ENCODE measurements around the gene SEM1. TPM values are rescaled to one million over a fixed set of nuclear protein-coding genes. Genes with fewer than 3 reads are reported as not detected.

SEM1 gene
- total and polyA plus RNA-seq, 2 donors (not counting 3 experiments of a cell fraction or from before 2014, with no cell fraction given): 16.7 to 81.6 TPM

- Histone ChIP-seq H3K27me3 (ENCODE audit: control insufficient read depth in 2 of 2, insufficient read depth in 2 of 2, low read length in 2 of 2) (peaks cover 0 to 3% of the 10 kb centered on the region in 2 experiments), H4K20me1 (replicated peaks; ENCODE audit: control insufficient read depth, extremely low read depth, insufficient read depth, low read length) (no peaks in the 10 kb centered on the region), H3K36me3 (ENCODE audit: control insufficient read depth in 2 of 2, extremely low read depth in 1 of 2, insufficient read depth in 2 of 2, low read length in 2 of 2) (peaks cover 2 to 3% of the 10 kb centered on the region in 2 experiments), H3K9me1 (replicated peaks; ENCODE audit: control insufficient read depth, extremely low read depth, insufficient read depth, low read length) (no peaks in the 10 kb centered on the region), H2AFZ (ENCODE audit: low read depth, low read length) (peak overlapping the region; percentile 100), H3K4me2 (ENCODE audit: insufficient read depth, low read length) (peak overlapping the region; percentile 95), H3K79me2 (ENCODE audit: control insufficient read depth, insufficient read depth, low read length) (peaks cover 51% of the 10 kb centered on the region), H3K4me3 (replicated peaks in 1 of 3; ENCODE audit: insufficient read depth in 1 of 3, low read depth in 1 of 3, low read length in 3 of 3) (peak overlapping the region; percentile 70 to 98 (median 73)), H3K27ac (ENCODE audit: insufficient read depth, low read depth, low read length) (peak overlapping the region; percentile 96), H3K4me1 (ENCODE audit: control insufficient read depth, extremely low read depth, insufficient read depth, low read length) (peaks cover 15% of the 10 kb centered on the region), H3K9me3 (replicated peaks; ENCODE audit: control insufficient read depth, insufficient read depth, low read length) (peaks cover 2% of the 10 kb centered on the region), H3K9ac (replicated peaks; ENCODE audit: extremely low read depth, insufficient read depth, low read length) (peak overlapping the region; percentile 97)
- intact Hi-C loops (cut with micrococcal nuclease) (loop anchor here (1.0 to 10.0 kb wide), 7 partner anchors 11 to 794 kb away; partner anchors contain the start of gene SLC25A13), dilution Hi-C loops (cut with MboI; ENCODE audit: extremely low pct_ligation_motif_present, low sequenced_read_pairs) (no loop called here)
- no peak for FAIRE-seq
- no peak for DNase-seq (ENCODE audit: low read depth, low spot score)
- ChIA-PET CTCF (interaction anchor here (1.5 kb wide), 1 partner anchor 620 kb away, joined by 3 read pairs; no protein-coding TSS in a partner anchor), POLR2A (interaction anchor here (1.4 kb wide), 1 partner anchor 34 kb away, joined by 3 read pairs; no protein-coding TSS in a partner anchor)
- no peak for TF ChIP-seq FOS (IDR thresholded peaks at IDR 0.05; ENCODE audit: borderline replicate concordance, insufficient read depth, low read length)
- no peak for TF ChIP-seq MYC (IDR thresholded peaks at IDR 0.05; ENCODE audit: low read depth, low read length)
- TF ChIP-seq, protein P1, sequence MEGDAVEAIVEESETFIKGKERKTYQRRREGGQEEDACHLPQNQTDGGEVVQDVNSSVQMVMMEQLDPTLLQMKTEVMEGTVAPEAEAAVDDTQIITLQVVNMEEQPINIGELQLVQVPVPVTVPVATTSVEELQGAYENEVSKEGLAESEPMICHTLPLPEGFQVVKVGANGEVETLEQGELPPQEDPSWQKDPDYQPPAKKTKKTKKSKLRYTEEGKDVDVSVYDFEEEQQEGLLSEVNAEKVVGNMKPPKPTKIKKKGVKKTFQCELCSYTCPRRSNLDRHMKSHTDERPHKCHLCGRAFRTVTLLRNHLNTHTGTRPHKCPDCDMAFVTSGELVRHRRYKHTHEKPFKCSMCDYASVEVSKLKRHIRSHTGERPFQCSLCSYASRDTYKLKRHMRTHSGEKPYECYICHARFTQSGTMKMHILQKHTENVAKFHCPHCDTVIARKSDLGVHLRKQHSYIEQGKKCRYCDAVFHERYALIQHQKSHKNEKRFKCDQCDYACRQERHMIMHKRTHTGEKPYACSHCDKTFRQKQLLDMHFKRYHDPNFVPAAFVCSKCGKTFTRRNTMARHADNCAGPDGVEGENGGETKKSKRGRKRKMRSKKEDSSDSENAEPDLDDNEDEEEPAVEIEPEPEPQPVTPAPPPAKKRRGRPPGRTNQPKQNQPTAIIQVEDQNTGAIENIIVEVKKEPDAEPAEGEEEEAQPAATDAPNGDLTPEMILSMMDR (IDR thresholded peaks at IDR 0.05; ENCODE audit: extremely low read depth in 1 of 2, insufficient read depth in 1 of 2, low read depth in 1 of 2, low read length in 2 of 2): no peak
- no peak for TF ChIP-seq GATA2 (IDR thresholded peaks at IDR 0.05; ENCODE audit: insufficient read depth, insufficient read length, low read depth, low read length)
- no peak for TF ChIP-seq JUN (IDR thresholded peaks at IDR 0.05; ENCODE audit: borderline replicate concordance, insufficient read depth, insufficient read length, low read depth)
- no peak for TF ChIP-seq POLR2AphosphoS5 (IDR thresholded peaks at IDR 0.05; ENCODE audit: insufficient read depth, low read depth, low read length)
- TF ChIP-seq MAX (IDR thresholded peaks at IDR 0.05; ENCODE audit: insufficient read depth, insufficient read length): no peak
- no TSS peak for BruUV-seq (replicated peaks)
Observed at GRCh38 chr7:96708872-96709271, 774 bp downstream of the SEM1 start.
